GM10266 (cell line): ENCODE results near the gene IQGAP2.
"Not testable (repeated sequence)": the region's sequence is repeated elsewhere in the genome, so short reads cannot be mapped to it uniquely, and the experiment has no call there.

Experiments used
- DNase-seq: peaks from one replicate; pipeline ENCODE4 v3.0.0; 2012; ENCODE audit errors: extremely low spot score
- CTCF ChIP-seq: IDR thresholded peaks from 2 replicates; pipeline ENCODE4 v1.5.1; 2012; ENCODE audit warnings: mild to moderate bottlenecking, low read depth; ENCODE audit not compliant: control insufficient read depth, insufficient read depth; ENCODE audit errors: missing control alignments

IQGAP2 gene

DNA sequence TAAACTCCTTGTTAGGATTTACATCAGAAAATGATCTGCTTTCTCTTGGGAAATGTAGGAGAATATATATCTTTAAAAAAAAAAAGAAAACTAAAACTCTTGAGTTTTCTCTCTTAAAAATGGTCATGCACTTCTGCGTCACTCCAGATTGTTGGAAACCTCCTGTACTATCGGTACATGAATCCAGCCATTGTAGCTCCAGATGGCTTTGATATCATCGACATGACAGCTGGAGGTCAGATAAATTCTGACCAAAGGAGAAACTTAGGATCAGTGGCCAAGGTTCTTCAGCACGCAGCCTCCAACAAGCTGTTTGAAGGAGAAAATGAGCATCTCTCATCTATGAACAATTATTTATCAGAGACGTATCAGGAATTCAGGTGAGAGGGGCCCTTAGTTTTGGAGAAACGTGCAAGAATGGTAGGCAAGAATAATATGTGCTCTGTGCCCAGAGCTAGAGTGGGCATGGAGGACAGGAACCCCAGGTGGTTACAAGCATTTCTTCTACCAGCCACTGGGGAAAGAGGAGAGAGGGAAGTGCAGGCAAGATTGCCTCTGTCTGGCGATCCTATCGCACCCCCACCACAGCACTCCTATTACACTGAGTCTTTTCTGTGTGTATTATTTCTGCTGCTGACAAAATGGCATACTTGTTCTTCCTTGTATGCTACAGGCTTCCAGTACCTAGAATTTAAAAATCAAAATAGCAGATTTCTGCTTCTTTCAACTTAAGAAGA lies 271.4 kb downstream of the IQGAP2 start:
- no peak for DNase-seq
- no peak for TF ChIP-seq CTCF

- TF ChIP-seq CTCF: no peak
- DNase-seq: no peak
Observed at GRCh38 chr5:76675364-76675763, 272.3 kb downstream of the IQGAP2 start.

- no peak for DNase-seq
- no peak for TF ChIP-seq CTCF
Observed at GRCh38 chr5:76677849-76678472, 274.9 kb downstream of the IQGAP2 start.

- DNase-seq: no peak
- TF ChIP-seq CTCF: no peak
Observed at GRCh38 chr5:76679231-76679630, 276.1 kb downstream of the IQGAP2 start.

- DNase-seq: not testable (repeated sequence)
Observed at GRCh38 chr5:76680826-76681225, 277.7 kb downstream of the IQGAP2 start.

GRCh38 chr5:76681287-76681686 lies 278.2 kb downstream of the IQGAP2 start:
- TF ChIP-seq CTCF: no peak
- no peak for DNase-seq

- DNase-seq: no peak
- no peak for TF ChIP-seq CTCF
Observed at GRCh38 chr5:76682387-76682786, 279.3 kb downstream of the IQGAP2 start.
